CD4-positive, CD25-positive, alpha-beta regulatory T cell (primary cell): ENCODE measurements around the gene NUDT21. TPM values are rescaled to one million over a fixed set of nuclear protein-coding genes. Genes with fewer than 3 reads are reported as not detected.

Experiments
- ATAC-seq, 2 donors: fragments of 150-1000 bp; cut with Tn5 transposase; one replicate each; pipeline ENCODE4 v1.10.0; 2021; ENCODE audit warnings: low read depth in 2 of 2, moderate number of reproducible peaks in 2 of 2, moderate library complexity in 1 of 2
- DNase-seq, 3 donors: peaks; one replicate each; pipeline versions ENCODE4 v3.0.0 to v3.0.0-alpha.2; 2012 to 2022; ENCODE audit warnings: mixed read lengths in 1 of 3
- H3K27ac ChIP-seq: one replicate; pipeline ENCODE4 v1.7.0; 2013; ENCODE audit warnings: mild to moderate bottlenecking, low read length; ENCODE audit not compliant: insufficient read depth, poor library complexity, severe bottlenecking
- H3K27me3 ChIP-seq: one replicate; pipeline ENCODE4 v1.7.0; 2013; ENCODE audit warnings: low read length; ENCODE audit not compliant: control insufficient read depth, insufficient read depth
- H3K36me3 ChIP-seq: one replicate; pipeline ENCODE4 v1.7.0; 2013; ENCODE audit warnings: mild to moderate bottlenecking, low read length, moderate library complexity; ENCODE audit not compliant: control insufficient read depth, insufficient read depth
- H3K4me1 ChIP-seq: 2 replicates; pipeline ENCODE4 v1.7.0; 2013; ENCODE audit warnings: mild to moderate bottlenecking, low read length; ENCODE audit not compliant: insufficient read depth, control insufficient read depth, poor library complexity, severe bottlenecking
- H3K4me3 ChIP-seq: one replicate; pipeline ENCODE4 v1.7.0; 2013; ENCODE audit warnings: low read depth, mild to moderate bottlenecking, low read length, moderate library complexity
- H3K9me3 ChIP-seq, 2 experiments: 1 replicate in 1 of 2; 2 replicates in 1 of 2; pipeline ENCODE4 v1.7.0; 2013; ENCODE audit warnings: low read length in 2 of 2, mild to moderate bottlenecking in 1 of 2, moderate library complexity in 1 of 2; ENCODE audit not compliant: control insufficient read depth in 2 of 2
- H3K27ac Mint-ChIP-seq, 3 donors: one replicate each; pipeline ENCODE4 v1.8.0; 2020 to 2022; ENCODE audit warnings: mild to moderate bottlenecking in 3 of 3, mixed read lengths in 3 of 3, moderate library complexity in 2 of 3
- H3K27me3 Mint-ChIP-seq: one replicate; pipeline ENCODE4 v1.8.0; 2022; ENCODE audit warnings: mild to moderate bottlenecking, mixed read lengths
- H3K36me3 Mint-ChIP-seq: one replicate; pipeline ENCODE4 v1.8.0; 2020; ENCODE audit warnings: mixed read lengths
- H3K4me1 Mint-ChIP-seq, 4 donors: one replicate each; pipeline ENCODE4 v1.8.0; 2020 to 2022; ENCODE audit warnings: mixed read lengths in 4 of 4, mild to moderate bottlenecking in 1 of 4
- H3K4me3 Mint-ChIP-seq, 4 donors: one replicate each; pipeline ENCODE4 v1.8.0; 2020 to 2022; ENCODE audit warnings: mild to moderate bottlenecking in 4 of 4, mixed read lengths in 4 of 4, moderate library complexity in 3 of 4
- H3K9me3 Mint-ChIP-seq, 7 donors: one replicate each; pipeline ENCODE4 v1.8.0; 2020 to 2022; ENCODE audit warnings: mixed read lengths in 7 of 7, mild to moderate bottlenecking in 3 of 7, moderate library complexity in 2 of 7
- polyA plus RNA-seq, 4 donors: library from polyadenylated mRNA; unstranded; fragments of 300-500 nt; fragmentation: Illumina TruSeq; gene quantifications; one replicate each; pipeline ENCODE4 v1.2.3, GENCODE V29; 2021
- total RNA-seq: library from RNA; stranded (reverse); gene quantifications from one replicate; pipeline ENCODE4 v1.2.3, GENCODE V29; 2022

The NUDT21 gene
- total and polyA plus RNA-seq, 5 donors from 2014 or later = 91.9 to 128 (median 104) TPM

DNA sequence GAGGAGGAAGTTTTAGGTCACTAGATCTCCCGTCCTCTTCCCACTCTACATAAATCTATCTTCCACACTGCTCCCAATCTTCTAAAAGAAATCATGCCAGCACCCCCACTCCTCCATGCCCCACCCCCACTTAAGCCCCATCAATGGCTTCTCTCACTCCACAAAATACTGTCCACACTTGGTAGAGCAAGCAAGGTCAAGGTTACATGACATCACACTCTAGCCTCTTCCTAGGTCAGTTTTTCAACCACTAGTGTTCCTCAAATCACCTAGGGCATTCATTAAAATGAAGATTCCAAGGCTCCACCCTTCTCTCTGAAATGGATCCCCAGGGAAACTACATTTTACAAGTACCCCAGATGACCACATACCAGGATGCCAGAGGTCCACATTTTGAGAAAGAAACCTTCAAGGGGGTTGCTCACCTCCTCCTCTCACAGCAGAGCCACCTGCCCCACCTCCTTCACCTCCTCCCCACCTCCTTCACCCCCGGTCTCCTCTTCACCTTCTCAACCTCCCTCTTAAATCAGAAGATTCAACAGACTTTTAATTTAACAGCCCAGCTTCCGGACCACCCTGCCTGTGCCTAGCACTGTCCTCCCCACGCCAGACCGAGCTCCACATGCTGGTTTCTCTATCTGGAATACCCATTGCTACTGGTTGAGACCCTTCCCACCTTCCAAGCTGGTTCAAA, 29.0 kb downstream of the NUDT21 start:
- no peaks in the 10 kb centered on the region for H3K36me3 ChIP-seq
- H3K27me3 ChIP-seq = no peaks in the 10 kb centered on the region
- peaks cover 29% of the 10 kb centered on the region for H3K4me1 ChIP-seq
- H3K9me3 Mint-ChIP-seq = no peaks in the 10 kb centered on the region
- peaks cover 5% of the 10 kb centered on the region for H3K36me3 Mint-ChIP-seq
- H3K4me1 Mint-ChIP-seq = peaks cover 36 to 53% (median 46%) of the 10 kb centered on the region in 4 donors
- DNase-seq (no peak), ATAC-seq (no peak)
- peak overlapping the region; percentile 49 to 75 (median 57) for H3K27ac Mint-ChIP-seq
- peak overlapping the region; percentile 13 to 94 (median 70) for H3K4me3 Mint-ChIP-seq
- no peaks in the 10 kb centered on the region for H3K27me3 Mint-ChIP-seq
- H3K27ac ChIP-seq = no peak overlapping the region
- H3K9me3 ChIP-seq = no peaks in the 10 kb centered on the region
- H3K4me3 ChIP-seq = peak overlapping the region; percentile 94

- Mint-ChIP-seq H3K36me3 (peaks cover 5% of the 10 kb centered on the region), H3K9me3 (no peaks in the 10 kb centered on the region), H3K27ac (peak overlapping the region; percentile 22 to 66 (median 57)), H3K4me1 (peaks cover 33 to 51% (median 47%) of the 10 kb centered on the region in 4 donors), H3K4me3 (peak overlapping the region; percentile 26 to 94 (median 70)), H3K27me3 (no peaks in the 10 kb centered on the region)
- H3K9me3 ChIP-seq = no peaks in the 10 kb centered on the region
- no peak overlapping the region for H3K27ac ChIP-seq
- no peak for ATAC-seq
- DNase-seq = no peak
- no peaks in the 10 kb centered on the region for H3K36me3 ChIP-seq
- H3K4me1 ChIP-seq = peaks cover 29% of the 10 kb centered on the region
- H3K27me3 ChIP-seq = no peaks in the 10 kb centered on the region
- H3K4me3 ChIP-seq = no peak overlapping the region
These were observed 29.8 kb downstream of the NUDT21 start for GRCh38 chr16:56421313-56421712.

DNA sequence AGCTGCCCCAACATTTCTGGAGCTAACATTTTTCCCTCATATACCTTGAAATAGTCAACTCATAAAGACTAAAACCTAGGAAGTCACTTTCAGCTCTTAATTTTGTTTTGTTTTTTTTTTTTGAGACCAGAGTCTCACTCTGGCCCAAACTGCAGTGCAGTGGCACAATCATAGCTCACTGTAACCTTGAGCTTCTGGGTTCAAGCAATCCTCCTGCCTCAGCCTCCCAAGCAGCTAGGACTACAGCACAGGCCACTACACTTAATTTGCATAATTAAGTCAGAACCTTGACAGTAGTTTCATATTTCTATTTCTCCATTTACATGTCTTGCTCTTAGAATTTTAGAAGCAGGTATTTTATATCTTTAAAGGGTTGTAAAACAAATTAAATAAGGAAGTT, 30.5 kb downstream of the NUDT21 start:
- H3K4me1 ChIP-seq = peaks cover 25% of the 10 kb centered on the region

GRCh38 chr16:56419740-56420548, 31.2 kb downstream of the NUDT21 start:
- Histone ChIP-seq H3K27ac (no peak overlapping the region), H3K27me3 (no peaks in the 10 kb centered on the region), H3K4me3 (no peak overlapping the region), H3K4me1 (peaks cover 23% of the 10 kb centered on the region), H3K9me3 (no peaks in the 10 kb centered on the region), H3K36me3 (no peaks in the 10 kb centered on the region)
- Mint-ChIP-seq H3K4me3 (peak overlapping the region in 1 of 4 donors; percentile 34), H3K27ac (peak overlapping the region in 1 of 3 donors; percentile 60), H3K27me3 (no peaks in the 10 kb centered on the region), H3K9me3 (no peaks in the 10 kb centered on the region), H3K36me3 (peaks cover 5% of the 10 kb centered on the region), H3K4me1 (peaks cover 42 to 58% (median 52%) of the 10 kb centered on the region in 4 donors)
- ATAC-seq (no peak), DNase-seq (no peak)

More for the DNA sequence above, 30.5 kb downstream of the NUDT21 start:
- Histone ChIP-seq H3K27ac (no peak overlapping the region), H3K27me3 (no peaks in the 10 kb centered on the region), H3K4me3 (no peak overlapping the region), H3K9me3 (no peaks in the 10 kb centered on the region), H3K36me3 (no peaks in the 10 kb centered on the region)
- no peaks in the 10 kb centered on the region for H3K9me3 Mint-ChIP-seq
- peak overlapping the region in 1 of 4 donors; percentile 34 for H3K4me3 Mint-ChIP-seq
- H3K27ac Mint-ChIP-seq = peak overlapping the region in 1 of 3 donors; percentile 60
- no peaks in the 10 kb centered on the region for H3K27me3 Mint-ChIP-seq
- peaks cover 5% of the 10 kb centered on the region for H3K36me3 Mint-ChIP-seq
- ATAC-seq (no peak), DNase-seq (no peak)
- peaks cover 37 to 51% (median 46%) of the 10 kb centered on the region in 4 donors for H3K4me1 Mint-ChIP-seq

GRCh38 chr16:56417138-56417537, 34.0 kb downstream of the NUDT21 start:
- Histone ChIP-seq H3K27me3 (no peaks in the 10 kb centered on the region), H3K9me3 (no peaks in the 10 kb centered on the region), H3K4me1 (peaks cover 5% of the 10 kb centered on the region), H3K4me3 (no peak overlapping the region), H3K27ac (no peak overlapping the region), H3K36me3 (peaks cover 15% of the 10 kb centered on the region)
- DNase-seq = no peak
- Mint-ChIP-seq H3K36me3 (peaks cover 15% of the 10 kb centered on the region), H3K9me3 (no peaks in the 10 kb centered on the region), H3K4me1 (peaks cover 26 to 44% (median 41%) of the 10 kb centered on the region in 4 donors), H3K27me3 (no peaks in the 10 kb centered on the region), H3K27ac (no peak overlapping the region), H3K4me3 (no peak overlapping the region)
- ATAC-seq = no peak

- H3K9me3 ChIP-seq = no peaks in the 10 kb centered on the region
- H3K27ac ChIP-seq = no peak overlapping the region
- H3K36me3 ChIP-seq = peaks cover 26% of the 10 kb centered on the region
- H3K4me1 ChIP-seq = peaks cover under 1% of the 10 kb centered on the region
- H3K27me3 ChIP-seq = no peaks in the 10 kb centered on the region
- H3K4me3 Mint-ChIP-seq = no peak overlapping the region
- H3K27me3 Mint-ChIP-seq = no peaks in the 10 kb centered on the region
- DNase-seq = no peak
- peaks cover 23% of the 10 kb centered on the region for H3K36me3 Mint-ChIP-seq
- ATAC-seq = no peak
- peaks cover 28 to 48% (median 34%) of the 10 kb centered on the region in 4 donors for H3K4me1 Mint-ChIP-seq
- no peaks in the 10 kb centered on the region for H3K9me3 Mint-ChIP-seq
- no peak overlapping the region for H3K4me3 ChIP-seq
- peak overlapping the region in 1 of 3 donors; percentile 2 for H3K27ac Mint-ChIP-seq
These were observed 35.3 kb downstream of the NUDT21 start for GRCh38 chr16:56415875-56416274.

GRCh38 chr16:56414366-56414765, 36.8 kb downstream of the NUDT21 start:
- H3K27me3 ChIP-seq = no peaks in the 10 kb centered on the region
- H3K4me1 ChIP-seq = no peaks in the 10 kb centered on the region
- H3K27ac Mint-ChIP-seq = no peak overlapping the region
- H3K36me3 Mint-ChIP-seq = peaks cover 22% of the 10 kb centered on the region
- ATAC-seq (no peak), DNase-seq (no peak)
- H3K4me3 ChIP-seq = no peak overlapping the region
- H3K9me3 ChIP-seq = no peaks in the 10 kb centered on the region
- H3K27ac ChIP-seq = no peak overlapping the region
- H3K27me3 Mint-ChIP-seq = no peaks in the 10 kb centered on the region
- H3K9me3 Mint-ChIP-seq = no peaks in the 10 kb centered on the region
- H3K4me1 Mint-ChIP-seq = peaks cover 21 to 37% (median 27%) of the 10 kb centered on the region in 4 donors
- H3K36me3 ChIP-seq = peaks cover 33% of the 10 kb centered on the region
- no peak overlapping the region for H3K4me3 Mint-ChIP-seq
